GM15510 (cell line): Measurements from ENCODE around the gene GBF1.

Experiments used
- POLR2A ChIP-seq: IDR thresholded peaks from 3 replicates; pipeline ENCODE4 v1.6.1; 2011; ENCODE audit warnings: borderline replicate concordance; ENCODE audit not compliant: insufficient read length; ENCODE audit errors: extremely low read depth

The GBF1 gene

DNA sequence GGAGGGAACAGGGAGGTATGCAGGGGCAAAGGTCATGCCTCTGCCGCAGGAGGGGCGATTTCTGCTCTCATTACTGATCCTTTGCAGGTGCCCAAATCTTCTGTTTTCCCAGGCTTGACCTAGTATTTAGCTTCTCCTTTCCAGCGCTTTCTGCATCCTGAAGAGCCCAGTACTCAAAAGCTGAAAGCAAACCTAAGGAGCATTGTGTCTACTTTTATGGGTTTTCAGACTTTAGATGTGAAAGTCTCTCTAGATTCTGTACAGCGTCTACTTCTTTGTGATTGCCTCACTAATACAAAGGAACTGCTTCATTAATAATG is 560 bp downstream of the GBF1 start:
- TF ChIP-seq POLR2A: no peak

DNA sequence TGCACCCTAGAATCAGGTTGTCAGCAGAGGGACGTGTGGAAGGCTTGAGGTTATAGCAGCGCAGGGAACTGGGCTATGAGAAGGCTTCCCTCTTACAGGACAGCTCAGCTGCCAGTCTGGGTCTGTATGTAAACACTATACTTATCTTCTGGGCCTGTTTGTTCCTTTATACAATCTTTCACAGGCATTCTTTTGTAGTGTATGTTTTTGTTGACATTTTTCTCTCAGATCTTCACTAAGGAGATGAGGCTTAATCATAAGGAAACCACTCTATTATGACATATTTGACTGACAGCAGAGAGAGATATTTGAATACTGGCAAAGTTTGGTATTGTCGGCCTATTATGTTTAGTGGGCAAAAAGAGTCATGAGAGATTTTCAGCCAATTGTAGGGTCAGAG is 929 bp downstream of the GBF1 start:
- TF ChIP-seq POLR2A: no peak

DNA sequence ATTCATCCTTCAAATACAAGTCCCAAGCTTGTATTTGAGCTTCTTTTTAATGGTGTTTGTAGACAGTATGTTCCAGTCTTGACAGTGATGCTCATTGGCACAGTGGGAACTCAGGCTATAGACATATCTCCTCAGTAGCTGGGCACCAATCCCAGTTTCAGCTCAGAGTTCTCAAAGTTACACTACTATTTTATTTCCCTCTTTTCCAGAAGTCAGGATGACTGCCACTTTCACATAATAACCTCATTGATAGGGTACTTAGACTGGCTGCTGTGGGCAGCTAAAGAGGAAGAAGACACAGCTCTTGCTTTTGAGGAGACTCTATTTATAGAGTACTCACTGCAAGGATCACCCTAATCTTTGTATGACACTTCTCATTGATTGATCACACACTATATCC is 2.4 kb downstream of the GBF1 start:
- TF ChIP-seq POLR2A: no peak

DNA sequence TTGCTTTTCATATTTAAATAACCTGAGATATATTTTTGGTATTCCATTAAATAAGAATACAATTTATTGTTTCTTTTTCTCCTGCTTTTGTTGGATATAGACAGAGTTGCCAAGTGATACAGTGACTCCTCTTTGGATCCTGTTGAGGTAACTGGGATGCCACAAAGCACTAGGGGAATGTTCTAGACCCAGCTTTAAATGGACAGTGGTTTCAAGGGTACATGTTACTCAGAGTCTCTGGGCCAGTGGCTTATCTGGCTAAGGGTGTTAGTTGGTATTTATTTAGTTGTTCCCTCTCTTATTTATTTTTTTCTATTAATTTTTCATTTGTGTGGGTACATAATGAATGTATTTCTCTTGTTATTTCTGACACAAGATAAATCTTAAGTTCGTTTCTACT is 9.1 kb downstream of the GBF1 start:
- no peak for TF ChIP-seq POLR2A

DNA sequence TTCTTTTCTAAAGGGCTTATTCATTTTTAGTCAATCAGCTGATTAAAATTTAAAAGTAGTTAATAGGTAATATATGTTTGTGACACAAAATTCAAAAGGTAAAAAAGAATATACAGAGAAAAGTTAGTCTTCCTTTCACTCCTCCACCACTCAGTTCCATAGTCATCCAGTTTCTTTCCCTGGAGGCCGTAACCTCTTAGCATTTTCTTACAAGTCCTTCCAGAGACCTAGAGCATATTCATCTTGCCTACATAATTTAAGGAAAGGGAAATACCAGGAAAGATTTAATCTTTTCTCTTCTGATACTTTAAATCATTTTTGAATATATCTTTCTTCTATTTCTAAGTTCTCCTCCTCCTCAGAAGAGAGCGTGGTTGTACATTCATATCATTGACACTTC is 10.1 kb downstream of the GBF1 start:
- no peak for TF ChIP-seq POLR2A

DNA sequence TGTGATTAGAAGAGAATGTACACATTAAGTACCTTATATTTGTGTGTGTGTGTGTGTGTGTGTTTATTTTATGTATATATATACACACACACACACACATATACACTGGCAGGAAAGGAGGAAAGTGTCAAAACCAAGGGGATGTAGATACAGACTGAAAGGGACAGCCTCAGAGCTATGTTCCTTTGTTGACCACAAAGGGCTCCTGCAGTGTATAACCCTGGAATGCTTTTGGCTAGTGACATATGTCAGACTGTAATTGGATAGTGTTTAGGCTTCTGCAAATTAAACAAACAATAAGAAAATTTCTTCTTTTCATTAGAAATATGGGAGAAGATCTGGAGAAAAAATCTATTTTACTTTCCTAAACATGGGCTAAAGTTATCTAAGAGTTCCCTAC is 15.9 kb downstream of the GBF1 start:
- no peak for TF ChIP-seq POLR2A

DNA sequence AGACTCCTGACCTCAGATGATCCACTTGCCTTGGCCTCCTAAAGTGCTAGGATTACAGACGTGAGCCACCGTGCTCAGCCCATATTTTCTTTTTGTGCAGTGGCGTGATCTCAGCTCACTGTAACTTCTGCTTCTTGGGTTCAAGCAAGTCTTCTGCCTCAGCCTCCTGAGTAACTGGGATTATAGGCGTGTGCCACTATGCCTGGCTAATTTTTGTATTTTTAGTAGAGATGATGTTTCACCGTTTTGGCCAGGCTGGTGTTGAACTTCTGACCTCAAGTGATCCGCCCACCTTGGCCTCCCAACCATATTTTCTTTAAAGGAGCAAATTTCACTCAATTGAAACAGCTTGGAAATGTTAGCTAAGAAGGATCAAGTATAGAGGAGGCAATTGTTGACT is 16.5 kb downstream of the GBF1 start:
- TF ChIP-seq POLR2A: no peak

DNA sequence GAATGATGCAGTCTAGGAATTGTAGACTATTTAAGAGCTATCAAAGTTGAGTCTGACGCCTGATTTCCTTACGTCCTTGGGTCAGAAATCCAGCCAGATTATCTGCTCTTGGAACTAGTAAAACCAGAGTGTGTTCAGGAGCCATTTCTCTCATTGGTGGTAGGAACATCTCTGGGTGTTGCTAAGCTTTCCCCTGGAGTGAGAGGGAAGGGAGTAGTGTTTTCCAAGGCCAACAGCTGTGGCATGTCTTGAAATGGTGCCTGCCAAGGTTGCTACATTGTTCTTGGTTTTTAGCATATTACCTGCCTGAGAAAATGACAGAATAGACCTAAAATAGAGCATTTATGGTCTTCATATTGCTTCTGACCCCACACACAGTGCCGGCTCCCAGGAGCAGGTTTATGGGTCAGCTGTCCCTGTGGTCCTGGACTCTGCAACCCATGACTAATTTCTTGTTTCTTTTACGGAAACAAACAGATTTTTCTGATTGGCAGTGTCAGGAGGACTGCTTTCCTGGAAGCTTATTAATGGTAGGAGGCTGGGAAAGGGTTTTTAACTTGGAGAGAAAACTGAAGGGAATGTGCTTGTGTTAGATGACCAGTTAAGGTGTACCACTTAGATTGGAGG is 17.5 kb downstream of the GBF1 start:
- no peak for TF ChIP-seq POLR2A

DNA sequence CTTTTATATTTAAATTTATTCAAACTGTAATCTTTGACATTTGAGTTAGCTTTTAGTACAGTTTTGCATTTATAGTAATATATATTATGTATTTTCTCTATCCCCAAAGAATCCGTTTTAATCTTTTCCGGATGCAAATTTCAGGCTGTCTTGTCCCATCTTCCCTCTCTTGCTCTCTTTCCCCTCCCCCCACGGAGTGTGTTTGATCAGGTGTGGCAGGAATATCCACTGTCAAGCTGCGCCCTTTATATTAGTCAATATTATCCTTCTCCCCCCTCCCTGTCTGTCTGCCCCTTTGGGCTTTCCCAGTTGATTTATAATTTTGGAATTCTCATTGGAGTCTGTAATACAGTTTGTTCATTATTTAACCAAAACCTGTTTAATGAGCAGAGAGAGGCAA is 19.0 kb downstream of the GBF1 start:
- no peak for TF ChIP-seq POLR2A

DNA sequence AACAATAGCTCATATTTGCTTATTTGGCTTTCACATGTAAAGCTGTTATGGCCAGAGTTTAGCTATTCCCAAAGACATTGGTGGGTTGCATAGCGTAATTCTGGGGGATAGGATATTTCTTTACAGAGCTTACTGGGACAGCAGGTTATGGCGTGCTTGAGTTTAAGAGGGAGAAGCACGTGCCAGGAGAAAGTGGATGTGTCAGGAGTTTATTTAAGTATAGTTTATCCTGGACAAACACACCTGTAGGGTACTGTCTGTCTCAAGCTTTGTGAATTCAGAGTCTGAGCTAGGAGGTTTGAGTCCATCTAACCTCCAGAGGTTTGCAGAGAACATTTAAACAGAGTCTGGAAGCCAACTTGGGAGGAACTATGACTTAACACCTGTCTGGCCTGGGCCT is 21.3 kb downstream of the GBF1 start:
- no peak for TF ChIP-seq POLR2A

DNA sequence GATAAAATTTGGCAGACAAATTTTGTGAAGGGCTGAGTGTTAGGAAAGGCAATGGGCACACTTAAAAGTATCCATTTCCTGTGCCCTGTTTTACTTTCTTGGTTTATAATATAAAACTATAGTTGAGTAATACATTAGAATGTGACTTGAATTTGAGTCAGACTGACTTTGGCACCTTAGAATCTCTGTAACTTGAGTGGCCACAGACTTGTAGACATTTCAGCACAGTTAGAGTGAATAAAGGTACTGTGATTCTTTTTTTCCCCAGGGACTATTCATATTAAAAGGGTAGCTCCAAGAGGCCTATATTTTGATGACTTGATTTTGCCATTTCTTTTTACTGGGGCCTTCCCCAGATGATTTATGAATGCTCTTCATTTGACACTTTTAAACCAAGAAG is 22.4 kb downstream of the GBF1 start:
- TF ChIP-seq POLR2A: no peak

DNA sequence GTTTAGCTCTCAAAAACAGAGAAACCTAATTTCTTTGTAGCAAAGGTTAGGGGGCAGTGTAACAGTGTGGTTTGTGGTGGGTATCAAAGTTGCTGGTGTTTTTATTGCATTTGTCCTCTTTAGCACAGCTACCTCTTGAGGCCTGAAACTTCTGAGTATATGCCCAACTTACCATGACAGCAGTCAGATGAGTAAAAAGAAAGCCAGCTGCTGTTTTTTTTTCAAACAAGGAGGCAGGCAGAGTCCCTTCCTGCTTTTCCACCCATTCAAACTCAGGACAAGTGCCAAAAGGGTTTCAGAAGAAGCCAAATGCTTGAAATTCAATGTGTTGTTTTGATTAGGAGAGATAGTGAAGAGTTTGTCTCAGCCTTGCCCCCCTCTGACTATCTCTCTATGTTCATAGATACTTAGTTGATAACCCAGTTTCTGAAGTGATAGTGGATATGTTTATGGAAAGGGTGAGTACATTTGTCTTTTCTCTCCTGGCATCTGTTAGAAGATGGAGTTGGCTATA is 23.1 kb downstream of the GBF1 start:
- no peak for TF ChIP-seq POLR2A

DNA sequence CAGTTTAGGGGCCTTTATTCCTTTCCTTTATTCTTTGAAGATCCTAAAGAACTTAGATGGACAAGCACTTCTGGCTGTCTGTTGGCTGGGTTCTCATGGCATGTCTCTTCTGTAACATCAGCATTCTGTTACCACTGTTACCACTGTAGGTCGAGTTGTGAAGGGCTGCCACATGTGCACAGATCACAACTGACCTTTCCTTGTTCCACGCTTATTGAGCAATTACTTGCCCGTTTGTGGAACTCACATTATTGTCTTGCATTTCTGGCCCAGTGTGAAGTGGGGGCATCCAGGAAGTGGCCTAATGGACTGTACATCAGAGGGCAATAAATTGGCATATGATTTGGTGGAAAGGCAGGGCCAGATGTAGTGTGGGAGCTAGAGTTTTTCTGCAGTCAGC is 23.7 kb downstream of the GBF1 start:
- no peak for TF ChIP-seq POLR2A

DNA sequence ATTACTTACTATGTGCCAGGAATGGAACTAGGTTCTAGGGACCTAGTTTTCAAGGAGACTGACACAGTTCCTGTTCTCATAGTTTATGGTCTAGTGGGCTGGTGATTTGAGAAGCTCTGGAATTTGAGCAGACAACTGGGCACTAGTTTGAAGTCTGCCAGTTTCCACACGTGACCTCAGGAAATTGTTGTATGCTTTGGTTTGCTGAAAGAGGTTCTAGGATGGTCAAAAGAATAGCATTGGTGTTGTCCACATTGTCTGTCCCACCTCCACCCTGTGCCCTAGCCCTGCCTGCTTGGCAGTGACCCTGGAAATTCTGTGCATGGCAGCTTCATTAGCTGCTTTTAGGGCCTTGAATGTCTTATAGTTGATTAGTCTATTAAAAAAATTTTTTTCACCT is 28.7 kb downstream of the GBF1 start:
- no peak for TF ChIP-seq POLR2A

DNA sequence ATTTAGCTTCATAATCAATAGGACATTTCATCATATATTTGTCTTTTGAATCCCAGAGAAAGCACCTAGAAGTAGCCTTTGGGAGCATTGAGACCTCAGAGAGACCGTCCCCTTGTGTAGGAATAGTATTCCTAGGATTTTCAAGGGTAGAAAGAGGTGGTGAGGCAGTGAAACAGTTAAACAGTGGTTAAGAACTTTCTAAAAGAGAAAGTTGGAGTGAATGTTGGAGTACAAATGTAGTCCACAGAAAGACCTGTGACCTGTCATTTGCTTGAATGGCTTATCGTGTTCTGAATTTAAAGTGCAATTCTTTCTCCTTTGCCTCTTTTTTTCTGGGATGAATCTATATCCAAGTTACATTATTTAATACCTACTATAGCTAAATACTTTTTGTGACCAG is 30.0 kb downstream of the GBF1 start:
- TF ChIP-seq POLR2A: no peak

DNA sequence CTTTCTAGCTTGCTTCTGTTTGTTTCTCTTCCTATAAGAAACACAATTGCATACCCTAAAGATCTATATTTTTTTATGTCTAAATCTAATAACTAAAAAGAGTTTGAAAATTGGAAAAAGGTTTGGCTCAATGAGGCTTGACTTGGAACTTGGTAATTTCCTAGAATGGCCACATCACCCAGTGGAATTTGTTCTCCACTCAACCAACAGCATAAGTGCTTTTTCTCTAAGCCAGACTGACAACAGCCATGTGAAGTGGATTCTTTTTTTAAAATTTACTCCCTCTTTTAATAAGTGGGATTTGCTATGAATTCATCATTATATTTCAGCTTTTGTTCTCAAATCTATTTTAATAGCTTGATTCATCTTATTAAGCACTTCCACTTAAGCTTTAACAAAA is 33.8 kb downstream of the GBF1 start:
- TF ChIP-seq POLR2A: no peak

DNA sequence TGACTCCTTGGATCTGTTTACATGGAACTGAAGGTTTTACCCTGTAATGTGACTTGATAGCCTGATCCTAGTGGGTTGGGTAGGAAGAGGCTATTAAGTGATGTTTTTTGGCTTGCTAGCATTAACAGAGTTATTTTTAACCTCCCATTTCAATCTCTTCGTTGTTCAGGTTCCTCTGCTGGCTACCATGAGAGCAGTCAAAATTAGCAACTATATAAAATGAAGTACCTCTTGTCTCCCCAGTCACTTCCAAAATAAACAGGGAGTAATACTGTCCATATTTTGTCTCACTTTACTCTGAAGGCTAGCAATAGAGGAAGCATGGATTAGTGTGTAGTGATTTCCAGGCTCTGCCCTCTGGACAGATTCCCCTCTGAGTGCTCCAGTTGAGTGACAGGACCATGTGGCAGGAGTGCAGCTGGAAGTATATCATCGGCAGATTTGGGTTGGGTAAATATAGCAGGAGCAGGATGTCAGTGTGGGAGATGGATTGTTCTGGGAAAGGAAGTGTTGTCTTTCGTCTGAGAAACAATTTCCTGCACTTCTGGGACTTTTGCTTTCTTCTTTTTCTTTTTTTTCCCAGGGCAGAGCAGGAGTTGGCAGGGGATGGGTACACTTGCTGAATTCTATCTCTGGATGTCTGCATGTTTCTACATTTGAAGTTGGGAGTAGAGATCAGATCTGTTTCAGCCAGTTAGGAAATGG is 35.2 kb downstream of the GBF1 start:
- no peak for TF ChIP-seq POLR2A

DNA sequence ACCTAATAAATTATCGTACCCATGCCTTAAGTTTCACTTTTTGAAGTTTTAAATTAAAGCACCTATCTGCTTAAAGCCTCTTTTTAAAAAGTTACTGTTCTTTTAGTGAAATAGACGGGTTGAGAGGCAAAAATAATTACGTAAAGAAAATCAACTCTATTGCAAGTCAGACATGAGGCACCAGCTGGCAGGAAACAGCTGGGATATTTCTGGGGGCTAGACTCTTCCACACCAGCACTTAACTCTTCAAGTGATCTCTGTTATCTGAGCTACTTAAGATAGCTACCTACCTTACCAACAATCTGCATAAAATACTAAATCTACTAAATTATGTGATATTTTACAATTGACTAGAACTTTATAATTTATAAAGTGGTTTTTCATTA is 35.8 kb downstream of the GBF1 start:
- TF ChIP-seq POLR2A: no peak

DNA sequence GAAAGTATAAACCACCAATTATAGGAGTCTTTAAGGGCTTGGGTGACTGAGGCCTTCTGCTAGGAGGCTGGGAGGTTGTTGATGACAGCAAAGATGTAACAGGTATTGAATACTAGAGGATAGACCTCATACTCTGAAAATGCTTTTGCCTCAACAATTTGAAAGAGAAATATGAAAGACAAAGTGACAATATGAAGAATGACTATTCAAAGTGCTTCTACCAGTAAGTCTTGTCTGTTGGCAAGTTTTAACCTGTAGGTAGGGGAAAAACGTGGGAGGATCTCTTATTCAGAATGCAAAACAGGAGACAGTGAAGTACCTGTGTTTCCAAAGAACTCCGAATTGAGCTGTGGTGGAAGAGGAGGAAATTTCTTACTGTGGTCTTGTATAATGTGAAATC is 38.2 kb downstream of the GBF1 start:
- TF ChIP-seq POLR2A: no peak
